H1 (cell line): ENCODE results near the gene MTMR2. TPM values are rescaled to one million over a fixed set of nuclear protein-coding genes. Genes with fewer than 3 reads are reported as not detected.

Source experiments
- BCL11A ChIP-seq, 2 experiments: IDR thresholded peaks; one replicate each; pipeline ENCODE4 v1.6.1; 2011; ENCODE audit warnings: low read depth in 2 of 2, low read length in 2 of 2, mild to moderate bottlenecking in 2 of 2
- BRCA1 ChIP-seq: IDR thresholded peaks from 2 replicates; pipeline ENCODE4 v1.6.1; 2012; ENCODE audit warnings: low read depth, low read length, improper control_type of control experiment
- CTBP2 ChIP-seq: IDR thresholded peaks from 2 replicates; pipeline ENCODE4 v1.7.0; 2011; ENCODE audit warnings: borderline replicate concordance, mild to moderate bottlenecking, moderate library complexity, mixed read lengths, low read length; ENCODE audit not compliant: insufficient read depth, insufficient read length
- EZH2 ChIP-seq: fragments of 200-600 bp; sonication (generic); IDR thresholded peaks from 2 replicates; pipeline ENCODE4 v1.7.1; 2012; ENCODE audit warnings: low read depth, mild to moderate bottlenecking, moderate library complexity, low read length, inconsistent platforms; ENCODE audit not compliant: severe bottlenecking
- GABPA ChIP-seq: IDR thresholded peaks from 2 replicates; pipeline ENCODE4 v1.6.1; 2011; ENCODE audit warnings: mild to moderate bottlenecking, low read length, moderate library complexity, borderline replicate concordance; ENCODE audit not compliant: insufficient read depth
- RAD21 ChIP-seq, 2 experiments: IDR thresholded peaks in 1 of 2; conservative IDR thresholded peaks in 1 of 2; 2 replicates each; pipeline ENCODE4 v1.6.1; 2011; ENCODE audit warnings: low read depth in 2 of 2, low read length in 2 of 2, improper control_type of control experiment in 1 of 2, inconsistent platforms in 1 of 2, mild to moderate bottlenecking in 1 of 2, moderate library complexity in 1 of 2
- polyA plus RNA-seq, 7 experiments: library from polyadenylated mRNA; depleted of rRNA in 3 of 7; stranded (reverse) in 5 of 7; unstranded in 2 of 7; fragments of >200 nt in 5 of 7; fragments of 200-250 nt in 2 of 7; gene quantifications; 1 replicate in 5 of 7; 2 replicates in 1 of 7; 4 replicates in 1 of 7; pipeline versions ENCODE4 v1.2.1 to v1.2.3, GENCODE V29; 2011 to 2013; ENCODE audit warnings: missing spikeins in 2 of 7, mixed read lengths in 2 of 7
- total RNA-seq: library from RNA; stranded (reverse); fragmentation: NEBNext Ultra II Directional; extraction: Animal tissue kit (Norgen Biotek cat#: 25700); gene quantifications from 2 replicates; pipeline ENCODE4 v1.2.1, GENCODE V29; 2021
- TF ChIP-seq, protein P1 (sequence below), 3 experiments: IDR thresholded peaks; 1 replicate in 2 of 3; 2 replicates in 1 of 3; pipeline versions ENCODE4 v1.5.1 to v1.6.1; 2011; ENCODE audit warnings: low read length in 3 of 3, mild to moderate bottlenecking in 3 of 3, inconsistent platforms in 2 of 3, low read depth in 1 of 3, moderate library complexity in 1 of 3; ENCODE audit not compliant: insufficient read depth in 1 of 3; ENCODE audit errors: control extremely low read depth in 1 of 3

MTMR2 gene
- total and polyA plus RNA-seq, 2 of the 8 experiments (the other 6 are each of a cell fraction or from before 2014, with no cell fraction given) = 16.7 to 52.9 TPM

DNA sequence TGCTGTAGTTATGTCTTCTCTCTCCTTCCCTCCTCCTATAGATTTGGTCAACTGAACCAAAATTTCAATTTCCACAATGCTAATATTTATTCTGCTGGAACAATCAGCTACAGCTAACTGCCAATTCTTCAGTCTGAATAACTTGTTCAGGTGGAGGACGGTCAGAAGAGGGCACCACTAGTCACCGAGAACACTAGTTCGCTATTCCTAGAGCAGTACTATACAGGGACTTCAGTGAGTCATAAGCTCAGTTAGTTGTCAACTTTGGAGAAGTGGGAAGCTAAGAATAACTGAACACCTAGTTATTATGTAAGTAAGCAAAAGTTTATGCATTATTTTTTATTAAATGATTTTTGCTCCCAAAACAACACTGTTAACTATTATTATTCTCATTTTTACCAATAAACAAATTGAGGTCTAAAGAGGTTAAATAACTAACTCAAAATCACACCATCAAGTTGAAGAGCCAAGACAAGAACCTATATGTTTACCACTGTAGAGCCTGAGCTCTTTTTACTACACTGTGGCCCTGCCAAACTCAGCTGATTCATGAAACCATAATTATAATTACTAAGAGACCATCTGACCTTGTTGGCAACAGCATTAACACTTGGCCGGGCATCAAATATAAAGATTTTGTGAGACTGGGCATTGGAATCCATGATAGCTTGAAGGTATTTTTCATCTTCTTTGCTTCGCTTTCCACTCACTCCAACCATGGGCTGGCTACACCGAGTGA is 74.7 kb downstream of the MTMR2 start (continued):
- TF ChIP-seq BCL11A (IDR thresholded peaks at IDR 0.05; ENCODE audit: low read depth in 2 of 2, low read length in 2 of 2) (no peak), BRCA1 (no peak), CTBP2 (no peak), GABPA (no peak), RAD21 (IDR thresholded peaks at IDR 0.05 in 1 of 2, conservative IDR thresholded peaks at IDR 0.05 in 1 of 2; ENCODE audit: low read depth in 2 of 2, low read length in 2 of 2) (peak; percentile 70 to 80), EZH2 (no peak)
- TF ChIP-seq, protein P1, sequence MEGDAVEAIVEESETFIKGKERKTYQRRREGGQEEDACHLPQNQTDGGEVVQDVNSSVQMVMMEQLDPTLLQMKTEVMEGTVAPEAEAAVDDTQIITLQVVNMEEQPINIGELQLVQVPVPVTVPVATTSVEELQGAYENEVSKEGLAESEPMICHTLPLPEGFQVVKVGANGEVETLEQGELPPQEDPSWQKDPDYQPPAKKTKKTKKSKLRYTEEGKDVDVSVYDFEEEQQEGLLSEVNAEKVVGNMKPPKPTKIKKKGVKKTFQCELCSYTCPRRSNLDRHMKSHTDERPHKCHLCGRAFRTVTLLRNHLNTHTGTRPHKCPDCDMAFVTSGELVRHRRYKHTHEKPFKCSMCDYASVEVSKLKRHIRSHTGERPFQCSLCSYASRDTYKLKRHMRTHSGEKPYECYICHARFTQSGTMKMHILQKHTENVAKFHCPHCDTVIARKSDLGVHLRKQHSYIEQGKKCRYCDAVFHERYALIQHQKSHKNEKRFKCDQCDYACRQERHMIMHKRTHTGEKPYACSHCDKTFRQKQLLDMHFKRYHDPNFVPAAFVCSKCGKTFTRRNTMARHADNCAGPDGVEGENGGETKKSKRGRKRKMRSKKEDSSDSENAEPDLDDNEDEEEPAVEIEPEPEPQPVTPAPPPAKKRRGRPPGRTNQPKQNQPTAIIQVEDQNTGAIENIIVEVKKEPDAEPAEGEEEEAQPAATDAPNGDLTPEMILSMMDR (IDR thresholded peaks at IDR 0.05; ENCODE audit: control extremely low read depth in 1 of 3, insufficient read depth in 1 of 3, low read depth in 1 of 3, low read length in 3 of 3) = peak; percentile 10 to 59 (median 59)
